ENCODE results near the gene LAMTOR3.

Gene LAMTOR3

GRCh38 chr4:99872570-99872969, 21.7 kb downstream of the LAMTOR3 start:
- Histone ChIP-seq H3K9ac (no peak overlapping the region), H4K20me1 (ENCODE audit: insufficient read depth) (no peaks in the 10 kb centered on the region), H3K4me1 (ENCODE audit: low read depth, poor library complexity, severe bottlenecking) (no peaks in the 10 kb centered on the region), H3K4me2 (no peak overlapping the region), H3K4me3 (IDR thresholded peaks at IDR 0.05; ENCODE audit: insufficient read depth, low read depth, low read length) (no peak overlapping the region), H3K79me2 (ENCODE audit: insufficient read depth, low read depth) (no peaks in the 10 kb centered on the region), H2AFZ (ENCODE audit: low read depth) (no peak overlapping the region), H3K27ac (no peak overlapping the region), H3K27me3 (ENCODE audit: insufficient read depth, low read depth) (no peaks in the 10 kb centered on the region), H3K36me3 (ENCODE audit: insufficient read depth) (no peaks in the 10 kb centered on the region)
- TF ChIP-seq, protein P1, sequence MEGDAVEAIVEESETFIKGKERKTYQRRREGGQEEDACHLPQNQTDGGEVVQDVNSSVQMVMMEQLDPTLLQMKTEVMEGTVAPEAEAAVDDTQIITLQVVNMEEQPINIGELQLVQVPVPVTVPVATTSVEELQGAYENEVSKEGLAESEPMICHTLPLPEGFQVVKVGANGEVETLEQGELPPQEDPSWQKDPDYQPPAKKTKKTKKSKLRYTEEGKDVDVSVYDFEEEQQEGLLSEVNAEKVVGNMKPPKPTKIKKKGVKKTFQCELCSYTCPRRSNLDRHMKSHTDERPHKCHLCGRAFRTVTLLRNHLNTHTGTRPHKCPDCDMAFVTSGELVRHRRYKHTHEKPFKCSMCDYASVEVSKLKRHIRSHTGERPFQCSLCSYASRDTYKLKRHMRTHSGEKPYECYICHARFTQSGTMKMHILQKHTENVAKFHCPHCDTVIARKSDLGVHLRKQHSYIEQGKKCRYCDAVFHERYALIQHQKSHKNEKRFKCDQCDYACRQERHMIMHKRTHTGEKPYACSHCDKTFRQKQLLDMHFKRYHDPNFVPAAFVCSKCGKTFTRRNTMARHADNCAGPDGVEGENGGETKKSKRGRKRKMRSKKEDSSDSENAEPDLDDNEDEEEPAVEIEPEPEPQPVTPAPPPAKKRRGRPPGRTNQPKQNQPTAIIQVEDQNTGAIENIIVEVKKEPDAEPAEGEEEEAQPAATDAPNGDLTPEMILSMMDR (conservative IDR thresholded peaks at IDR 0.05; ENCODE audit: low read depth, low read length): no peak

- H4K20me1 ChIP-seq (ENCODE audit: insufficient read depth): no peaks in the 10 kb centered on the region
- no peak overlapping the region for H3K4me3 ChIP-seq (IDR thresholded peaks at IDR 0.05; ENCODE audit: insufficient read depth, low read depth, low read length)
- H3K79me2 ChIP-seq (ENCODE audit: insufficient read depth, low read depth): no peaks in the 10 kb centered on the region
- H3K9ac ChIP-seq: no peak overlapping the region
- no peak overlapping the region for H3K4me2 ChIP-seq
- no peak overlapping the region for H3K27ac ChIP-seq
- TF ChIP-seq, protein P1 (conservative IDR thresholded peaks at IDR 0.05; ENCODE audit: low read depth, low read length): no peak
- H3K4me1 ChIP-seq (ENCODE audit: low read depth, poor library complexity, severe bottlenecking): no peaks in the 10 kb centered on the region
- no peak overlapping the region for H2AFZ ChIP-seq (ENCODE audit: low read depth)
- no peaks in the 10 kb centered on the region for H3K27me3 ChIP-seq (ENCODE audit: insufficient read depth, low read depth)
- no peaks in the 10 kb centered on the region for H3K36me3 ChIP-seq (ENCODE audit: insufficient read depth)
Observed at GRCh38 chr4:99868126-99868596, 26.1 kb downstream of the LAMTOR3 start.

- Histone ChIP-seq H3K4me1 (ENCODE audit: low read depth, poor library complexity, severe bottlenecking) (peaks cover 4% of the 10 kb centered on the region), H3K4me2 (no peak overlapping the region), H3K27ac (no peak overlapping the region), H4K20me1 (ENCODE audit: insufficient read depth) (no peaks in the 10 kb centered on the region), H3K79me2 (ENCODE audit: insufficient read depth, low read depth) (no peaks in the 10 kb centered on the region), H3K4me3 (IDR thresholded peaks at IDR 0.05; ENCODE audit: insufficient read depth, low read depth, low read length) (no peak overlapping the region), H3K9ac (no peak overlapping the region), H3K36me3 (ENCODE audit: insufficient read depth) (no peaks in the 10 kb centered on the region), H2AFZ (ENCODE audit: low read depth) (no peak overlapping the region), H3K27me3 (ENCODE audit: insufficient read depth, low read depth) (no peaks in the 10 kb centered on the region)
- TF ChIP-seq, protein P1 (conservative IDR thresholded peaks at IDR 0.05; ENCODE audit: low read depth, low read length): no peak
Observed at GRCh38 chr4:99863804-99864203, 30.4 kb downstream of the LAMTOR3 start.

DNA sequence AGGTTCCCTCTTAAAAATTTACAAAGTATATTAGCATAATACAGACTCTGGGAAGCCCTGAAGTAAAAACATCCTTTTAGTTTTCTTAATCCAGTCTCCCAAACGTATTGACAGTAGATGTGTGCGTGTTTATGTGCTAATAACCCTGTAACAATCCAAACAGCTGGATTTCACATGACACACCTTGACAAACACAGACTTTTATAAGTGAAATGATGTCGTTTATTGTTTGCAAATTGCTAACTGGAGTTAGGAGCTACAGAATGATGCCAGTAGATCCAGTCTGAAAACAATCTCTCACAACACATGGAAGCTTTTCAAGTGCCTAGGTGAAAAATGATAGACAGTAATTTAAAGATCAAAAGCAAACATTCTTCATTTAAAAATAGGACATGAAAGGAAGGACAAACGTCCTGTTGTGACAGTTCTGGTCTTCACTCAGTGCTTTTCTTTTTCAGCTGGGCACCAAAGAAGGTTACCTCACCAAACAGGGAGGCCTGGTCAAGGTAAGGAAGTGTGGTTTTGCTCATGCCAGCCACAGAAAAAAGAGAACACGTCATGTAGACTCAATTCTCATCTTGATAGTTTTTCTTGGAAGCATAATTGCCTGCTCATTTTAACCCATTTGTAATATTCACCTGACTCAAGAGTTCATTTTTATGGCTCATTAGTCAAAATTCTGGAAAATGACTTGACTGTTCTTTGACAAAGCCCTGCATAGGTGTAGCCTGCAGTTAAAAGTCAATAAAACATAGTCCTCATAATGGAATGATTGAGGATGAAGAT, 32.9 kb downstream of the LAMTOR3 start:
- TF ChIP-seq, protein P1 (conservative IDR thresholded peaks at IDR 0.05; ENCODE audit: low read depth, low read length): no peak
- Histone ChIP-seq H2AFZ (ENCODE audit: low read depth) (peak overlapping the region; percentile 25; the same call in 1 of the 2 replicates), H3K4me3 (IDR thresholded peaks at IDR 0.05; ENCODE audit: insufficient read depth, low read depth, low read length) (no peak overlapping the region)

More for the DNA sequence above, 32.9 kb downstream of the LAMTOR3 start:
- Histone ChIP-seq H3K27me3 (ENCODE audit: insufficient read depth, low read depth) (no peaks in the 10 kb centered on the region), H4K20me1 (ENCODE audit: insufficient read depth) (no peaks in the 10 kb centered on the region), H3K79me2 (ENCODE audit: insufficient read depth, low read depth) (no peaks in the 10 kb centered on the region), H3K4me1 (ENCODE audit: low read depth, poor library complexity, severe bottlenecking) (peaks cover 4% of the 10 kb centered on the region), H3K4me2 (no peak overlapping the region), H3K27ac (no peak overlapping the region), H3K36me3 (ENCODE audit: insufficient read depth) (no peaks in the 10 kb centered on the region), H3K9ac (no peak overlapping the region)
